GM12878 (cell line): ENCODE measurements around the gene MICALL2. TPM values are rescaled to one million over a fixed set of nuclear protein-coding genes. Genes with fewer than 3 reads are reported as not detected.

ENCODE experiments used
- ATAC-seq: fragments of 200-7000 bp; cut with Tn5 transposase; 3 replicates; pipeline ENCODE4 v1.9.1; 2020; ENCODE audit warnings: mild to moderate bottlenecking, moderate library complexity
- BruUV-seq: library from RNA; stranded (reverse); fragments of 400-500 nt; replicated peaks from 2 replicates; lab custom pipeline; 2021; lab: Mats Ljungman, UMichigan
- CTCF ChIA-PET: fragments of 300-600 bp; sonication (Branson Sonifier 250); formaldehyde crosslinking; extraction: SDS; loops from one replicate; lab custom pipeline; 2021; ENCODE audit warnings: inconsistent platforms; lab: Yijun Ruan, JAX
- POLR2A ChIA-PET: fragments of 350-600 bp; formaldehyde crosslinking; extraction: SDS; loops from one replicate; lab custom pipeline; 2021; ENCODE audit warnings: inconsistent platforms; lab: Charles Lee
- RAD21 ChIA-PET: fragments of 300-600 bp; sonication (Branson Sonifier 250); formaldehyde crosslinking; loops from one replicate; lab custom pipeline; 2023; ENCODE audit warnings: antibody characterized with exemption; ENCODE audit not compliant: unreplicated experiment; lab: Charles Lee
- SMC1A ChIA-PET: fragments of 300-600 bp; sonication (Branson Sonifier 250); formaldehyde crosslinking; loops from one replicate; lab custom pipeline; 2023; ENCODE audit not compliant: unreplicated experiment, uncharacterized antibody; lab: Charles Lee
- DNase-seq: peaks from one replicate; pipeline ENCODE4 v3.0.0-alpha.2; 2011; ENCODE audit warnings: low read depth, low spot score
- FAIRE-seq: peaks from 3 replicates; lab custom pipeline; 2011; peaks lifted over from hg19 to GRCh38; lab: Jason Lieb, UNC
- H2AFZ ChIP-seq: 2 replicates; pipeline ENCODE4 v1.6.0; 2011; ENCODE audit warnings: low read depth, low read length, control low read depth; ENCODE audit not compliant: control insufficient read depth
- H3K27ac ChIP-seq: 2 replicates; pipeline ENCODE4 v1.5.1; 2011; ENCODE audit warnings: control low read depth; ENCODE audit not compliant: control insufficient read depth, insufficient read depth
- H3K27me3 ChIP-seq, 2 experiments: replicated peaks in 1 of 2; 2 replicates each; pipeline versions ENCODE4 v1.6.0 to v1.6.1; 2011; ENCODE audit warnings: low read length in 1 of 2; ENCODE audit not compliant: control insufficient read depth in 2 of 2, insufficient read depth in 2 of 2
- H3K36me3 ChIP-seq, 2 experiments: 2 replicates each; pipeline ENCODE4 v1.5.1; 2011; ENCODE audit warnings: low read length in 1 of 2; ENCODE audit not compliant: control insufficient read depth in 2 of 2, insufficient read depth in 2 of 2
- H3K4me1 ChIP-seq: 2 replicates; pipeline ENCODE4 v1.6.1; 2011; ENCODE audit warnings: mild to moderate bottlenecking, low read length, moderate library complexity, mixed read lengths; ENCODE audit not compliant: control insufficient read depth, insufficient read depth
- H3K4me2 ChIP-seq: 2 replicates; pipeline ENCODE4 v1.6.0; 2011; ENCODE audit warnings: control low read depth; ENCODE audit not compliant: control insufficient read depth, insufficient read depth
- H3K4me3 ChIP-seq: fragments of 200-600 bp; sonication (generic); 2 replicates; pipeline ENCODE4 v1.5.1; 2016
- H3K79me2 ChIP-seq: 2 replicates; pipeline ENCODE4 v1.6.0; 2011; ENCODE audit warnings: low read length; ENCODE audit not compliant: control insufficient read depth, insufficient read depth
- H3K9ac ChIP-seq: 2 replicates; pipeline ENCODE4 v1.8.0; 2011; ENCODE audit warnings: low read length, control low read depth, mixed read lengths; ENCODE audit not compliant: control insufficient read depth, insufficient read depth
- H3K9me3 ChIP-seq: replicated peaks from 3 replicates; pipeline ENCODE4 v1.5.1; 2011; ENCODE audit warnings: mild to moderate bottlenecking, low read length; ENCODE audit not compliant: control insufficient read depth, insufficient read depth
- H4K20me1 ChIP-seq: 2 replicates; pipeline ENCODE4 v1.6.0; 2011; ENCODE audit not compliant: control insufficient read depth, insufficient read depth
- CTCF ChIP-seq, 3 experiments: IDR thresholded peaks in 2 of 3; conservative IDR thresholded peaks in 1 of 3; 2 replicates each; pipeline ENCODE4 v1.5.1; 2011; ENCODE audit warnings: low read depth in 3 of 3, low read length in 3 of 3, mild to moderate bottlenecking in 3 of 3, control low read depth in 2 of 3, moderate library complexity in 2 of 3, inconsistent platforms in 1 of 3, mixed read lengths in 1 of 3; ENCODE audit not compliant: control insufficient read depth in 2 of 3, insufficient read depth in 1 of 3; ENCODE audit errors: extremely low read depth in 1 of 3
- EZH2 ChIP-seq: IDR thresholded peaks from 2 replicates; pipeline ENCODE4 v1.6.1; 2012; ENCODE audit warnings: low read depth, mild to moderate bottlenecking, control low read depth, inconsistent platforms, low read length, borderline replicate concordance; ENCODE audit not compliant: control insufficient read depth
- HDAC6 ChIP-seq: fragments of 200-600 bp; sonication (generic); IDR thresholded peaks from one replicate; pipeline ENCODE4 v1.8.0; 2017; ENCODE audit warnings: antibody characterized with exemption; ENCODE audit not compliant: unreplicated experiment
- PAX5 ChIP-seq: IDR thresholded peaks from 2 replicates; pipeline ENCODE4 v1.6.1; 2011; ENCODE audit warnings: low read depth, low read length, borderline replicate concordance
- PBX3 ChIP-seq: IDR thresholded peaks from 2 replicates; pipeline ENCODE4 v1.6.1; 2011; ENCODE audit warnings: mild to moderate bottlenecking, low read depth, low read length, moderate library complexity; ENCODE audit not compliant: insufficient replicate concordance
- POLR2AphosphoS5 ChIP-seq: IDR thresholded peaks from 2 replicates; pipeline ENCODE4 v1.6.1; 2011; ENCODE audit warnings: mild to moderate bottlenecking, low read length, inconsistent platforms
- RAD51 ChIP-seq: fragments of 450-650 bp; IDR thresholded peaks from 2 replicates; pipeline ENCODE4 v1.6.1; 2016; ENCODE audit warnings: moderate library complexity, mild to moderate bottlenecking, inconsistent platforms
- SIN3A ChIP-seq: IDR thresholded peaks from 2 replicates; pipeline ENCODE4 v1.6.1; 2012; ENCODE audit warnings: low read depth, low read length, improper control_type of control experiment
- WGBS: methylation state at CpG from one replicate; pipeline ENCODE4 v1.1.6; 2016; ENCODE audit warnings: low lambda C conversion rate; ENCODE audit not compliant: insufficient replicate concordance, insufficient coverage; ENCODE audit errors: missing lambda C conversion rate; 5-methylcytosine and 5-hydroxymethylcytosine counted together
- in situ Hi-C: fragments of 300-500 bp; cut with MboI; formaldehyde crosslinking; loops from 9 replicates; pipeline ENCODE4 v1.14.3; 2018; ENCODE audit warnings: mixed read lengths
- intact Hi-C: fragments of 100-400 bp; cut with micrococcal nuclease; formaldehyde crosslinking; loops from one replicate; pipeline ENCODE4 v1.14.2; 2022; ENCODE audit not compliant: unreplicated experiment
- polyA plus RNA-seq, 11 experiments: library from polyadenylated mRNA; depleted of rRNA in 4 of 11; unstranded in 6 of 11; stranded (reverse) in 5 of 11; fragments of >200 nt; fragmentation: Nextera tagmentation in 4 of 11; fragmentation: Illumina TruSeq in 1 of 11; extraction: Ambion mirVana in 4 of 11; extraction: Trizol in 1 of 11; gene quantifications; 1 replicate in 1 of 11; 2 replicates in 10 of 11; pipeline versions ENCODE4 v1.2.1 to v1.2.3, GENCODE V29; 2011 to 2016; ENCODE audit warnings: inconsistent platforms in 2 of 11, missing spikeins in 2 of 11, low read depth in 1 of 11
- total RNA-seq, 4 experiments: library from RNA; depleted of rRNA in 3 of 4; stranded (reverse); fragments of >200 nt in 3 of 4; fragmentation: Illumina TruSeq in 1 of 4; extraction: Trizol in 1 of 4; gene quantifications; 2 replicates each; pipeline versions ENCODE4 v1.2.1 to v1.2.3, GENCODE V29; 2013 to 2021
- TF ChIP-seq, protein P1 (sequence below): fragments of 450-650 bp; IDR thresholded peaks from 2 replicates; pipeline ENCODE4 v1.6.1; 2018; ENCODE audit warnings: mild to moderate bottlenecking, low read depth, moderate library complexity; ENCODE audit not compliant: partially characterized antibody
- TF ChIP-seq, protein P2 (sequence below): fragments of 150-350 bp; IDR thresholded peaks from 2 replicates; pipeline ENCODE4 v1.6.1; 2016; ENCODE audit warnings: low read depth, low read length

MICALL2 gene
- total and polyA plus RNA-seq, 10 of the 15 experiments (the other 5 are each of a cell fraction or from before 2014, with no cell fraction given) = 0.04 to 1.7 (median 0.83) TPM; not detected in 3

DNA sequence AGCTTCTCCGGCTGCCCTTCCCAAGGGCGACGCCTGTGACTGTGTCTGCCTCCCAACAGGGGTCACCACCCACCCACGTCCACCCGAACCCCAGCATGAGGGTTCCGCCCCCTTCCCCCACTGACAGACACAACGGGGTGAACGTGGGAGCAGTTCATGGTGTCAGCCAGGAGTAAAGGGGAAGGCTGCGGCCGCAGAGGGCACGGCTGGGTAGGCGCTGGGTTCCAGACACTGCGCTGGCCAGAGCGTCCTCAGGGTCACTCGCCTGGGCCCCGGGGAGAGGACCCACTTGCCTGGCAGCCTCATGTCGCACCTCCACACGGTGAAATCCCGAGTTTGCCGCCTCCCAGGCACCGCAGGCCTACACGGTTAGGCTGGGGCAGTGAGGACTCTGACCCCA lies 23.8 kb upstream of the MICALL2 start:
- in situ Hi-C loops (no loop called here), intact Hi-C loops (no loop called here)
- H4K20me1 ChIP-seq = no peaks in the 10 kb centered on the region
- no peaks in the 10 kb centered on the region for H3K9me3 ChIP-seq
- no peak overlapping the region for H2AFZ ChIP-seq
- no peak overlapping the region for H3K4me3 ChIP-seq
- 84% methylated on average over 22 of the region's 22 CpGs for whole genome bisulfite sequencing
- no peaks in the 10 kb centered on the region for H3K4me1 ChIP-seq
- H3K27me3 ChIP-seq = no peaks in the 10 kb centered on the region
- H3K36me3 ChIP-seq = peaks cover 0 to 30% of the 10 kb centered on the region in 2 experiments; a peak in 2 of 4 replicates
- H3K4me2 ChIP-seq = no peak overlapping the region
- H3K9ac ChIP-seq = no peak overlapping the region
- CTCF ChIA-PET = no interaction called here
- RAD21 ChIA-PET = no interaction called here
- POLR2A ChIA-PET = no interaction called here
- no peak for DNase-seq
- TF ChIP-seq PAX5 (no peak), HDAC6 (no peak), CTCF (IDR thresholded peaks at IDR 0.05 in 2 of 3, conservative IDR thresholded peaks at IDR 0.05 in 1 of 3; ENCODE audit: control insufficient read depth in 2 of 3, extremely low read depth in 1 of 3, insufficient read depth in 1 of 3, low read depth in 3 of 3, low read length in 3 of 3) (no peak), EZH2 (no peak), SIN3A (no peak), RAD51 (no peak), POLR2AphosphoS5 (no peak), PBX3 (no peak)
- TF ChIP-seq, protein P1, sequence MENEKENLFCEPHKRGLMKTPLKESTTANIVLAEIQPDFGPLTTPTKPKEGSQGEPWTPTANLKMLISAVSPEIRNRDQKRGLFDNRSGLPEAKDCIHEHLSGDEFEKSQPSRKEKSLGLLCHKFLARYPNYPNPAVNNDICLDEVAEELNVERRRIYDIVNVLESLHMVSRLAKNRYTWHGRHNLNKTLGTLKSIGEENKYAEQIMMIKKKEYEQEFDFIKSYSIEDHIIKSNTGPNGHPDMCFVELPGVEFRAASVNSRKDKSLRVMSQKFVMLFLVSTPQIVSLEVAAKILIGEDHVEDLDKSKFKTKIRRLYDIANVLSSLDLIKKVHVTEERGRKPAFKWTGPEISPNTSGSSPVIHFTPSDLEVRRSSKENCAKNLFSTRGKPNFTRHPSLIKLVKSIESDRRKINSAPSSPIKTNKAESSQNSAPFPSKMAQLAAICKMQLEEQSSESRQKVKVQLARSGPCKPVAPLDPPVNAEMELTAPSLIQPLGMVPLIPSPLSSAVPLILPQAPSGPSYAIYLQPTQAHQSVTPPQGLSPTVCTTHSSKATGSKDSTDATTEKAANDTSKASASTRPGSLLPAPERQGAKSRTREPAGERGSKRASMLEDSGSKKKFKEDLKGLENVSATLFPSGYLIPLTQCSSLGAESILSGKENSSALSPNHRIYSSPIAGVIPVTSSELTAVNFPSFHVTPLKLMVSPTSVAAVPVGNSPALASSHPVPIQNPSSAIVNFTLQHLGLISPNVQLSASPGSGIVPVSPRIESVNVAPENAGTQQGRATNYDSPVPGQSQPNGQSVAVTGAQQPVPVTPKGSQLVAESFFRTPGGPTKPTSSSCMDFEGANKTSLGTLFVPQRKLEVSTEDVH = no peak
- TF ChIP-seq, protein P2, sequence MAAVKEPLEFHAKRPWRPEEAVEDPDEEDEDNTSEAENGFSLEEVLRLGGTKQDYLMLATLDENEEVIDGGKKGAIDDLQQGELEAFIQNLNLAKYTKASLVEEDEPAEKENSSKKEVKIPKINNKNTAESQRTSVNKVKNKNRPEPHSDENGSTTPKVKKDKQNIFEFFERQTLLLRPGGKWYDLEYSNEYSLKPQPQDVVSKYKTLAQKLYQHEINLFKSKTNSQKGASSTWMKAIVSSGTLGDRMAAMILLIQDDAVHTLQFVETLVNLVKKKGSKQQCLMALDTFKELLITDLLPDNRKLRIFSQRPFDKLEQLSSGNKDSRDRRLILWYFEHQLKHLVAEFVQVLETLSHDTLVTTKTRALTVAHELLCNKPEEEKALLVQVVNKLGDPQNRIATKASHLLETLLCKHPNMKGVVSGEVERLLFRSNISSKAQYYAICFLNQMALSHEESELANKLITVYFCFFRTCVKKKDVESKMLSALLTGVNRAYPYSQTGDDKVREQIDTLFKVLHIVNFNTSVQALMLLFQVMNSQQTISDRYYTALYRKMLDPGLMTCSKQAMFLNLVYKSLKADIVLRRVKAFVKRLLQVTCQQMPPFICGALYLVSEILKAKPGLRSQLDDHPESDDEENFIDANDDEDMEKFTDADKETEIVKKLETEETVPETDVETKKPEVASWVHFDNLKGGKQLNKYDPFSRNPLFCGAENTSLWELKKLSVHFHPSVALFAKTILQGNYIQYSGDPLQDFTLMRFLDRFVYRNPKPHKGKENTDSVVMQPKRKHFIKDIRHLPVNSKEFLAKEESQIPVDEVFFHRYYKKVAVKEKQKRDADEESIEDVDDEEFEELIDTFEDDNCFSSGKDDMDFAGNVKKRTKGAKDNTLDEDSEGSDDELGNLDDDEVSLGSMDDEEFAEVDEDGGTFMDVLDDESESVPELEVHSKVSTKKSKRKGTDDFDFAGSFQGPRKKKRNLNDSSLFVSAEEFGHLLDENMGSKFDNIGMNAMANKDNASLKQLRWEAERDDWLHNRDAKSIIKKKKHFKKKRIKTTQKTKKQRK = no peak
- no peak overlapping the region for H3K27ac ChIP-seq
- no peak for ATAC-seq
- SMC1A ChIA-PET = no interaction called here
- no TSS peak for BruUV-seq
- no peak for FAIRE-seq
- no peaks in the 10 kb centered on the region for H3K79me2 ChIP-seq
